H1 (cell line): ENCODE results near the gene MAST2. TPM values are rescaled to one million over a fixed set of nuclear protein-coding genes. Genes with fewer than 3 reads are reported as not detected.

ENCODE experiments used
- CHD7 ChIP-seq: fragments of 300-600 bp; sonication (generic); IDR thresholded peaks from 2 replicates; pipeline ENCODE4 v1.7.1; 2012; ENCODE audit warnings: low read length, moderate library complexity, mild to moderate bottlenecking, inconsistent platforms; ENCODE audit not compliant: insufficient replicate concordance
- JUND ChIP-seq: IDR thresholded peaks from 2 replicates; pipeline ENCODE4 v1.6.1; 2011; ENCODE audit warnings: mild to moderate bottlenecking, improper control_type of control experiment, low read length
- polyA plus RNA-seq, 7 experiments: library from polyadenylated mRNA; depleted of rRNA in 3 of 7; stranded (reverse) in 5 of 7; unstranded in 2 of 7; fragments of >200 nt in 5 of 7; fragments of 200-250 nt in 2 of 7; gene quantifications; 1 replicate in 5 of 7; 2 replicates in 1 of 7; 4 replicates in 1 of 7; pipeline versions ENCODE4 v1.2.1 to v1.2.3, GENCODE V29; 2011 to 2013; ENCODE audit warnings: missing spikeins in 2 of 7, mixed read lengths in 2 of 7
- total RNA-seq: library from RNA; stranded (reverse); fragmentation: NEBNext Ultra II Directional; extraction: Animal tissue kit (Norgen Biotek cat#: 25700); gene quantifications from 2 replicates; pipeline ENCODE4 v1.2.1, GENCODE V29; 2021

Gene MAST2
- total and polyA plus RNA-seq, 2 of the 8 experiments (the other 6 are each of a cell fraction or from before 2014, with no cell fraction given) = 20.5 to 35.4 TPM

DNA sequence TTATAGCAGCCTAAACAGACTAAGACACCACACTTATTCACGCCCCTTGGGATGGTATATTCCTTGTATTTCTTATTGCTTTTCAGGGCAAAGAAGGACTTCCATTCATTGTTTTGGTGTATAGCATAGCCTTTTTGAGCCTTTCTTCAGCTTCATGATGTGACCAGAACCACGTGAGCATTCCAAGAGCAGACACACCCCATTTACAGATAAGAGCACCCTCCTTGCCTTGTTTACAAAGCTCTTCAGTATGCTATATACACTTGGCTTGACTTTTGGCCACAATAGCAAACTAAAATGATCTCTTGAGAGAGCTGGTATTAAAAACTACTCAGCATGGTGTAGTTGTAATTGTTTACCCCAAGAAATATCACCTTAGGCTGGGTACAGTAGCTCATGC lies 250.3 kb downstream of the MAST2 start (continued):
- TF ChIP-seq CHD7 (no peak), JUND (no peak)
- TF ChIP-seq, all 59 proteins: peak for 0
